ENCODE results near the gene RIBC2. TPM values are rescaled to one million over a fixed set of nuclear protein-coding genes. Genes with fewer than 3 reads are reported as not detected.

RIBC2 gene
- total and polyA plus RNA-seq, 2 of the 4 experiments (the other 2 are of a cell fraction), result 0.29 to 0.36 TPM

- H4K20me1 ChIP-seq (ENCODE audit: insufficient read depth, low read length), result no peaks in the 10 kb centered on the region
- no peak overlapping the region for H2AK5ac ChIP-seq (ENCODE audit: low read depth, low read length)
- peak overlapping the region; percentile 22 for H2AK9ac ChIP-seq (replicated peaks; ENCODE audit: low read depth, low read length, poor library complexity)
- ChIA-PET CTCF (no interaction called here), POLR2A (ENCODE audit: unreplicated experiment) (no interaction called here)
- H4K5ac ChIP-seq (ENCODE audit: low read depth, low read length), result no peak overlapping the region
- intact Hi-C loops (cut with micrococcal nuclease) (no loop called here), in situ Hi-C loops (cut with MboI; ENCODE audit: low sequenced_read_pairs) (no loop called here), dilution Hi-C loops (cut with HindIII; ENCODE audit: low sequenced_read_pairs, unreplicated experiment) (no loop called here)
- no peaks in the 10 kb centered on the region for H3K9me1 ChIP-seq (ENCODE audit: insufficient read depth, low read length)
- H3K14ac ChIP-seq (replicated peaks; ENCODE audit: low read depth, low read length), result no peak overlapping the region
- H3K4me3 ChIP-seq (ENCODE audit: insufficient read depth, low read depth, low read length), result no peak overlapping the region; the same call in 1 of the 2 replicates
- H2BK120ac ChIP-seq (ENCODE audit: low read depth, low read length), result no peak overlapping the region
- H2BK15ac ChIP-seq (ENCODE audit: low read depth, low read length), result no peak overlapping the region
- no peak overlapping the region for H3K23ac ChIP-seq (ENCODE audit: low read depth, low read length)
- H4K91ac ChIP-seq (ENCODE audit: insufficient read depth, low read depth, low read length), result no peak overlapping the region
- no peak overlapping the region for H2BK5ac ChIP-seq (ENCODE audit: low read depth, low read length, poor library complexity, severe bottlenecking)
- no peak overlapping the region for H2BK20ac ChIP-seq (ENCODE audit: low read depth, low read length)
- no peak overlapping the region for H4K8ac ChIP-seq (ENCODE audit: low read depth in 2 of 2, low read length in 2 of 2)
- no peak overlapping the region for H3K9ac ChIP-seq (ENCODE audit: low read depth, low read length)
- H3K79me1 ChIP-seq (ENCODE audit: low read depth in 1 of 2, low read length in 2 of 2), result 0 out of 4 replicates have a peak, but pooled peaks cover 0 to 3% of the 10 kb centered on the region in 2 experiments
- no peak overlapping the region for H3K18ac ChIP-seq (ENCODE audit: low read depth, low read length)
- no peak overlapping the region for H3K4me2 ChIP-seq (ENCODE audit: low read depth, low read length)
- H3K27ac ChIP-seq (ENCODE audit: insufficient read depth, low read length), result no peak overlapping the region
- peak overlapping the region; percentile 92 for H2AFZ ChIP-seq (replicated peaks; ENCODE audit: low read length, poor library complexity)
- TF ChIP-seq MXI1 (IDR thresholded peaks at IDR 0.05; ENCODE audit: borderline replicate concordance, low read depth, low read length) (no peak), MAFK (IDR thresholded peaks at IDR 0.05; ENCODE audit: low read depth, low read length) (no peak), CHD1 (IDR thresholded peaks at IDR 0.05; ENCODE audit: low read depth, low read length) (no peak), SMC3 (IDR thresholded peaks at IDR 0.05; ENCODE audit: low read depth, low read length) (no peak), USF2 (IDR thresholded peaks at IDR 0.05; ENCODE audit: low read depth, low read length) (no peak), RFX5 (IDR thresholded peaks at IDR 0.05; ENCODE audit: low read depth, low read length) (no peak), BHLHE40 (IDR thresholded peaks at IDR 0.05; ENCODE audit: low read depth, low read length) (no peak), FOS (IDR thresholded peaks at IDR 0.05; ENCODE audit: low read depth, low read length) (no peak)
- peaks cover 2% of the 10 kb centered on the region for H3K4me1 ChIP-seq (ENCODE audit: control insufficient read depth, insufficient read depth, low read length)
- DNase-seq (no peak), ATAC-seq (ENCODE audit: low read depth) (no peak)
- no peak overlapping the region for H3K56ac ChIP-seq (ENCODE audit: extremely low read depth, insufficient read depth, low read length)
- 97% methylated on average over 16 of the region's 27 CpGs; no CpG with 5 or more reads in 1 of the 2 experiments for WGBS, 2 experiments (ENCODE audit: extremely low coverage in 2 of 2, insufficient read length in 1 of 2)
- no peaks in the 10 kb centered on the region for H3K9me3 ChIP-seq (ENCODE audit: control insufficient read depth, insufficient read depth, low read length)
- peaks cover 2% of the 10 kb centered on the region for H3K27me3 ChIP-seq (ENCODE audit: control insufficient read depth, insufficient read depth, low read length)
- H3K4ac ChIP-seq (ENCODE audit: low read depth, low read length), result no peak overlapping the region
- BruUV-seq (replicated peaks), result no TSS peak
- H3K36me3 ChIP-seq (ENCODE audit: control insufficient read depth, insufficient read depth, low read length), result no peaks in the 10 kb centered on the region
Measured at GRCh38 chr22:45413013-45413367, 503 bp upstream of the RIBC2 start.

All from IMR-90 (cell line).